C4-2B (cell line): ENCODE measurements around the gene TGM6.
A peak's percentile ranks its signal among the peaks of the same experiment; 100 is the strongest.

Experiments used
- H3K27ac ChIP-seq: fragments of 450-650 bp; 2 replicates; pipeline ENCODE4 v1.5.1; 2017
- ZFX ChIP-seq: fragments of 450-650 bp; IDR thresholded peaks from 2 replicates; pipeline ENCODE4 v1.6.1; 2017
- TF ChIP-seq, protein P1 (sequence below): fragments of 450-650 bp; conservative IDR thresholded peaks from 2 replicates; pipeline ENCODE4 v1.5.1; 2017; ENCODE audit warnings: mild to moderate bottlenecking

TGM6 gene

DNA sequence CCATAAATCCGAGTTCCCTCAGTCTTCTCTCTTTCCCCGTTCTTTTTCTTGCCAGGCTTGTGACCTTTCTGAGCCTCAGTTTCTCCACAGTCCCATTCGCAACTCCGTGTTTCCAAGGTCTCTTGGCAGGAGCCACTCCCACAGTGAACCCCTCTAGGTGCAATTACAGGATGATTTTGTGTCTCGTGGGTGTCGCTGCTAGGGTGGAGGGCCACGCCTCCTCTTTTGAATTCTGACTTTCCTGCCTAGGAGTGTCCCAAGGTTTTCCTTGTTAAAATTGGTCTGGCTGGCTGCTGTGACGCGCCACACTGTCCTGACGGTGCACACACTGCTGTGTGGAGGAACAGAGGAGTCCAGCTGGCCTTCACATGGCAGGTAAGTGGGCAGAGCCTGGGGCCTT, at the start of gene TGM6:
Gene TGM6, plus strand, starts transcription at position 301 of the 400 bp plus-strand sequence. Its CDS starts 68 bp downstream, at position 369.
- no peak within 1 kb of the TSS for H3K27ac ChIP-seq
- TF ChIP-seq ZFX, result no peak
- TF ChIP-seq, protein P1, sequence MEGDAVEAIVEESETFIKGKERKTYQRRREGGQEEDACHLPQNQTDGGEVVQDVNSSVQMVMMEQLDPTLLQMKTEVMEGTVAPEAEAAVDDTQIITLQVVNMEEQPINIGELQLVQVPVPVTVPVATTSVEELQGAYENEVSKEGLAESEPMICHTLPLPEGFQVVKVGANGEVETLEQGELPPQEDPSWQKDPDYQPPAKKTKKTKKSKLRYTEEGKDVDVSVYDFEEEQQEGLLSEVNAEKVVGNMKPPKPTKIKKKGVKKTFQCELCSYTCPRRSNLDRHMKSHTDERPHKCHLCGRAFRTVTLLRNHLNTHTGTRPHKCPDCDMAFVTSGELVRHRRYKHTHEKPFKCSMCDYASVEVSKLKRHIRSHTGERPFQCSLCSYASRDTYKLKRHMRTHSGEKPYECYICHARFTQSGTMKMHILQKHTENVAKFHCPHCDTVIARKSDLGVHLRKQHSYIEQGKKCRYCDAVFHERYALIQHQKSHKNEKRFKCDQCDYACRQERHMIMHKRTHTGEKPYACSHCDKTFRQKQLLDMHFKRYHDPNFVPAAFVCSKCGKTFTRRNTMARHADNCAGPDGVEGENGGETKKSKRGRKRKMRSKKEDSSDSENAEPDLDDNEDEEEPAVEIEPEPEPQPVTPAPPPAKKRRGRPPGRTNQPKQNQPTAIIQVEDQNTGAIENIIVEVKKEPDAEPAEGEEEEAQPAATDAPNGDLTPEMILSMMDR, result no peak

- peak overlapping the region; percentile 52 for H3K27ac ChIP-seq
- TF ChIP-seq, protein P1, result no peak
- no peak for TF ChIP-seq ZFX
Observed at GRCh38 chr20:2331106-2331505, 49.6 kb upstream of the TGM6 start.

DNA sequence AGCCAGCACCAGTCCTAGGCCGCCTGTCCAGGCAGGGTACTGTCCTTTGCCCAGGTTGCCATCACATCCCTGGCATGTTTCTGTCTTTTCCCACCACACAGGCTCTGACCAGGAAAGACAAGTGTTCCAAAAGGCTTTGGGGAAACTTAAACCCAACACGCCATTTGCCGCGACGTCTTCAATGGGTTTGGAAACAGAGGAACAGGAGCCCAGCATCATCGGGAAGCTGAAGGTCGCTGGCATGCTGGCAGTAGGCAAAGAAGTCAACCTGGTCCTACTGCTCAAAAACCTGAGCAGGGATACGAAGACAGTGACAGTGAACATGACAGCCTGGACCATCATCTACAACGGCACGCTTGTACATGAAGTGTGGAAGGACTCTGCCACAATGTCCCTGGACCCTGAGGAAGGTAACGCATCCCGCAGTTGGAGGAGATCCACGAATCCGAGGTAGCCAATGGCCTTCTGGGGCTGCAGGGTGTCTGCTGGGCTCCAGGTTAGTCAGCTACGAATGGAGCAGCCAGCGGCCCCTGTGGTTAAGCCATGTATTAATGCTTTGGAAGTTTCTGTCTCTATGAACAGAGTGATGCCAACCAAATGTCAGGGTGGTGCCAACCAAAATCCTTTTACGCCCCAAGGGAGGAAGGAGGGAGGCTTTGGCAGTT, 48.7 kb upstream of the TGM6 start:
- TF ChIP-seq, protein P1, result no peak
- TF ChIP-seq ZFX, result no peak
- H3K27ac ChIP-seq, result no peak overlapping the region; the same call in 1 of the 2 replicates

- H3K27ac ChIP-seq, result no peak overlapping the region
- no peak for TF ChIP-seq ZFX
- TF ChIP-seq, protein P1, result no peak
Observed at GRCh38 chr20:2332711-2333110, 48.0 kb upstream of the TGM6 start.

- TF ChIP-seq, protein P1, result no peak
- TF ChIP-seq ZFX, result no peak
- H3K27ac ChIP-seq, result no peak overlapping the region
Observed at GRCh38 chr20:2333821-2334220, 46.9 kb upstream of the TGM6 start.

- H3K27ac ChIP-seq, result no peak overlapping the region
- no peak for TF ChIP-seq ZFX
- TF ChIP-seq, protein P1, result no peak
Observed at GRCh38 chr20:2335096-2335870, 45.4 kb upstream of the TGM6 start.

DNA sequence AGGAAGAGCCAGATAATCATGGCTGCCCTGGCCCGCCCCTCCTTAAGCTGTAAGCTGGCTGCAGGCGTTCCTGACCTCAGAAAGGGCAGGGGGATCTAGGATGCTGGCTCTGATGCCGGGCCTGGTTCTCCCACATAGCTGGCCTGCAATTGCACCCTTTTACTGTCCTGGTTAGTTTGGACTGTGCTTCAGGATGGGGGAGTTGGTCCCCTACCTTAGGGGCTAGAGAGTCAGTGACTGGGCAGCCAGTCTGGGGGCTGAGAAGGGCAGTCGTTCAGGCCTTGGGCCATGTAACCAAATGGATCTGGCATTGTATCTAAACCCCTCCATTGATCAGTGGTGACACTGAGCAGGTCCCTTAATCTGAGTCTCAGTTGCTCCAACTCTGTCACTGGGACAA, 44.2 kb upstream of the TGM6 start:
- TF ChIP-seq ZFX, result no peak
- TF ChIP-seq, protein P1, result no peak
- no peak overlapping the region for H3K27ac ChIP-seq
